CD4-positive, alpha-beta T cell (primary cell): ENCODE measurements around the gene BANP. TPM values are rescaled to one million over a fixed set of nuclear protein-coding genes. Genes with fewer than 3 reads are reported as not detected.
"Not testable (repeated sequence)": the region's sequence is repeated elsewhere in the genome, so short reads cannot be mapped to it uniquely, and the experiment has no call there.

Experiments used
- ATAC-seq: fragments of 200-7000 bp; cut with Tn5 transposase; one replicate; pipeline ENCODE4 v1.10.0; 2022; ENCODE audit warnings: mild to moderate bottlenecking; ENCODE audit not compliant: poor library complexity
- CTCF ChIA-PET: fragments of 350-600 bp; sonication (Branson Sonifier 250); formaldehyde crosslinking; loops from one replicate; lab custom pipeline; 2021; ENCODE audit warnings: antibody characterized with exemption, inconsistent platforms; lab: Charles Lee
- POLR2A ChIA-PET: fragments of 350-600 bp; sonication (Branson Sonifier 250); formaldehyde crosslinking; loops from one replicate; lab custom pipeline; 2021; ENCODE audit warnings: antibody characterized with exemption, inconsistent platforms; lab: Charles Lee
- DNase-seq, 14 experiments: peaks; one replicate each; pipeline ENCODE4 v3.0.0-alpha.2; 2013 to 2020; ENCODE audit warnings: mixed read lengths in 2 of 14
- H3K27ac ChIP-seq, 2 donors: one replicate each; pipeline versions ENCODE4 v1.5.1 to v1.7.0; 2013; ENCODE audit warnings: low read length in 2 of 2, low read depth in 1 of 2, mild to moderate bottlenecking in 1 of 2
- H3K27me3 ChIP-seq, 2 experiments: 1 replicate in 1 of 2; 2 replicates in 1 of 2; pipeline versions ENCODE4 v1.6.1 to v1.7.0; 2013; ENCODE audit warnings: low read length in 2 of 2, control low read depth in 1 of 2, mild to moderate bottlenecking in 1 of 2, moderate library complexity in 1 of 2; ENCODE audit not compliant: insufficient read depth in 2 of 2, control insufficient read depth in 1 of 2
- H3K36me3 ChIP-seq: one replicate; pipeline ENCODE4 v1.6.1; 2013; ENCODE audit warnings: low read length, control low read depth; ENCODE audit not compliant: insufficient read depth
- H3K4me1 ChIP-seq: one replicate; pipeline ENCODE4 v1.6.1; 2013; ENCODE audit warnings: low read length, control low read depth; ENCODE audit not compliant: insufficient read depth
- H3K4me3 ChIP-seq: one replicate; pipeline ENCODE4 v1.5.1; 2013; ENCODE audit warnings: mild to moderate bottlenecking, low read length, moderate library complexity
- H3K9me3 ChIP-seq, 2 experiments: 1 replicate in 1 of 2; 2 replicates in 1 of 2; pipeline versions ENCODE4 v1.6.1 to v1.7.0; 2013; ENCODE audit warnings: low read length in 2 of 2, mild to moderate bottlenecking in 2 of 2, control low read depth in 1 of 2, moderate library complexity in 1 of 2; ENCODE audit not compliant: control insufficient read depth in 1 of 2, insufficient read depth in 1 of 2
- H3K27ac Mint-ChIP-seq: one replicate; pipeline ENCODE4 v1.8.0; 2020; ENCODE audit warnings: mixed read lengths
- H3K27me3 Mint-ChIP-seq: one replicate; pipeline ENCODE4 v1.8.0; 2021; ENCODE audit warnings: mixed read lengths
- H3K36me3 Mint-ChIP-seq: one replicate; pipeline ENCODE4 v1.8.0; 2021; ENCODE audit warnings: low read depth, mixed read lengths
- H3K4me1 Mint-ChIP-seq: one replicate; pipeline ENCODE4 v1.8.0; 2021; ENCODE audit warnings: low read depth, mixed read lengths
- H3K4me3 Mint-ChIP-seq: one replicate; pipeline ENCODE4 v1.8.0; 2020; ENCODE audit warnings: mild to moderate bottlenecking, mixed read lengths
- H3K9me3 Mint-ChIP-seq: one replicate; pipeline ENCODE4 v1.8.0; 2020; ENCODE audit warnings: mixed read lengths
- CTCF ChIP-seq: fragments of 200-600 bp; IDR thresholded peaks from one replicate; pipeline ENCODE4 v1.8.0; 2022; ENCODE audit warnings: antibody characterized with exemption, mild to moderate bottlenecking
- intact Hi-C, 2 experiments: fragments of 100-400 bp; cut with DNase I in 1 of 2; cut with micrococcal nuclease in 1 of 2; formaldehyde crosslinking; loops; one replicate each; pipeline versions ENCODE4 v1.15.1 to v1.9.0; 2023 to 2025; cut with DNase I, micrococcal nuclease
- total RNA-seq, 174 experiments: library from RNA in 2 of 174; stranded (reverse) in 2 of 174; gene quantifications; one replicate each; pipeline ENCODE4 v1.2.3 and lab custom pipeline; 2021 to 2026

Gene BANP
- total RNA-seq, 2 experiments from 2014 or later = 57.5 to 58.6 TPM

GRCh38 chr16:87909203-87909935, 41.9 kb upstream of the BANP start:
- POLR2A ChIA-PET, H3K27ac ChIP-seq, H3K4me1 ChIP-seq, H3K4me1 Mint-ChIP-seq, H3K36me3 ChIP-seq, H3K36me3 Mint-ChIP-seq, H3K4me3 ChIP-seq, H3K27me3 ChIP-seq, H3K9me3 ChIP-seq, H3K4me3 Mint-ChIP-seq, H3K9me3 Mint-ChIP-seq, H3K27me3 Mint-ChIP-seq, H3K27ac Mint-ChIP-seq: not testable (repeated sequence)
- peak; percentile 77 for TF ChIP-seq CTCF
- ATAC-seq (peak; percentile 94), DNase-seq (peak; percentile 50 to 87 (median 76))
- CTCF ChIA-PET = interaction anchor here (0.6 to 2.4 kb wide), 6 partner anchors 11 to 130 kb away, joined by 3 to 9 read pairs (median 4); no protein-coding TSS in a partner anchor
- intact Hi-C loops = loop anchor here (1.0 kb wide), 4 partner anchors 38 to 131 kb away; no protein-coding TSS in a partner anchor

- H3K36me3 Mint-ChIP-seq, CTCF ChIA-PET, H3K9me3 Mint-ChIP-seq: not testable (repeated sequence)
These were observed 40.0 kb upstream of the BANP start for GRCh38 chr16:87911106-87911763.

GRCh38 chr16:87912691-87913090, 38.5 kb upstream of the BANP start:
- H3K9me3 Mint-ChIP-seq, H3K4me3 ChIP-seq, H3K27ac Mint-ChIP-seq, H3K27me3 ChIP-seq, H3K36me3 ChIP-seq, H3K36me3 Mint-ChIP-seq, ATAC-seq, H3K27me3 Mint-ChIP-seq, POLR2A ChIA-PET, H3K4me3 Mint-ChIP-seq, intact Hi-C loops, H3K4me1 Mint-ChIP-seq, H3K9me3 ChIP-seq, CTCF ChIA-PET, DNase-seq, H3K4me1 ChIP-seq, H3K27ac ChIP-seq: not testable (repeated sequence)

More at GRCh38 chr16:87911106-87911763, 40.0 kb upstream of the BANP start:
- H3K36me3 ChIP-seq, H3K27ac Mint-ChIP-seq, H3K27ac ChIP-seq, H3K27me3 Mint-ChIP-seq, intact Hi-C loops, H3K9me3 ChIP-seq, H3K4me3 ChIP-seq, H3K4me3 Mint-ChIP-seq, H3K4me1 Mint-ChIP-seq, DNase-seq, POLR2A ChIA-PET, ATAC-seq, H3K27me3 ChIP-seq, H3K4me1 ChIP-seq: not testable (repeated sequence)

GRCh38 chr16:87914021-87914725, 37.1 kb upstream of the BANP start:
- POLR2A ChIA-PET, H3K4me1 ChIP-seq, H3K27me3 ChIP-seq, intact Hi-C loops, H3K36me3 Mint-ChIP-seq, H3K9me3 ChIP-seq, H3K4me1 Mint-ChIP-seq, DNase-seq, H3K4me3 Mint-ChIP-seq, H3K4me3 ChIP-seq, H3K27ac ChIP-seq, H3K27me3 Mint-ChIP-seq, H3K27ac Mint-ChIP-seq, H3K9me3 Mint-ChIP-seq, H3K36me3 ChIP-seq, ATAC-seq: not testable (repeated sequence)
- CTCF ChIA-PET = interaction anchor here (1.6 kb wide), 1 partner anchor 133 kb away, joined by 4 read pairs; no protein-coding TSS in a partner anchor
